OCI-LY1 (cell line): ENCODE results near the gene RAI1.

Experiments
- H2AFZ ChIP-seq: fragments of 200-600 bp; sonication (generic), shearing (Covaris generic); 2 replicates; pipeline ENCODE4 v1.6.0; 2014; ENCODE audit warnings: antibody characterized with exemption, mild to moderate bottlenecking, low read length
- H3F3A ChIP-seq: fragments of 200-600 bp; sonication (generic), shearing (Covaris generic); 2 replicates; pipeline ENCODE4 v1.6.0; 2014; ENCODE audit warnings: mild to moderate bottlenecking, antibody characterized with exemption, low read length, moderate library complexity; ENCODE audit not compliant: insufficient read depth
- H3K27ac ChIP-seq: fragments of 200-600 bp; sonication (generic); 2 replicates; pipeline ENCODE4 v1.5.1; 2014; ENCODE audit warnings: low read length, mixed run types, mild to moderate bottlenecking, low read depth; ENCODE audit not compliant: poor library complexity, severe bottlenecking
- H3K27me3 ChIP-seq: fragments of 200-600 bp; sonication (generic); 2 replicates; pipeline ENCODE4 v1.6.0; 2014; ENCODE audit warnings: antibody characterized with exemption, mild to moderate bottlenecking, low read length, moderate library complexity; ENCODE audit not compliant: insufficient read depth
- H3K36me3 ChIP-seq: fragments of 200-600 bp; sonication (generic); 2 replicates; pipeline ENCODE4 v1.6.1; 2014; ENCODE audit warnings: mild to moderate bottlenecking, antibody characterized with exemption, low read length, moderate library complexity, mixed read lengths; ENCODE audit not compliant: insufficient read depth
- H3K4me1 ChIP-seq: fragments of 200-600 bp; sonication (generic); 2 replicates; pipeline ENCODE4 v1.5.1; 2014; ENCODE audit warnings: mild to moderate bottlenecking, low read length, moderate library complexity; ENCODE audit not compliant: insufficient read depth, severe bottlenecking
- H3K4me2 ChIP-seq: fragments of 200-600 bp; sonication (generic), shearing (Covaris generic); 2 replicates; pipeline ENCODE4 v1.6.1; 2014; ENCODE audit warnings: low read length
- H3K4me3 ChIP-seq: fragments of 200-600 bp; sonication (generic); 2 replicates; pipeline ENCODE4 v1.5.1; 2014; ENCODE audit warnings: low read length, low read depth, mild to moderate bottlenecking, mixed read lengths; ENCODE audit not compliant: poor library complexity, severe bottlenecking
- H3K79me2 ChIP-seq: fragments of 200-600 bp; shearing (Covaris generic); 2 replicates; pipeline ENCODE4 v1.6.1; 2016; ENCODE audit warnings: mixed run types, low read length, mixed read lengths; ENCODE audit not compliant: insufficient read depth
- H3K9ac ChIP-seq: fragments of 200-600 bp; sonication (generic), shearing (Covaris generic); 2 replicates; pipeline ENCODE4 v1.6.1; 2014; ENCODE audit warnings: mild to moderate bottlenecking, low read length, mixed read lengths
- H3K9me2 ChIP-seq: fragments of 200-600 bp; sonication (generic), shearing (Covaris generic); 2 replicates; pipeline ENCODE4 v1.6.1; 2014; ENCODE audit warnings: low read depth, mild to moderate bottlenecking, low read length, mixed read lengths
- H3K9me3 ChIP-seq: fragments of 200-600 bp; shearing (Covaris generic); 2 replicates; pipeline ENCODE4 v1.6.1; 2014; ENCODE audit warnings: low read length, mixed read lengths
- H4K20me1 ChIP-seq: fragments of 200-600 bp; sonication (generic), shearing (Covaris generic); 2 replicates; pipeline ENCODE4 v1.6.0; 2016; ENCODE audit warnings: mild to moderate bottlenecking, low read length; ENCODE audit not compliant: insufficient read depth
- EZH2 ChIP-seq: fragments of 200-600 bp; sonication (generic), shearing (Covaris generic); IDR thresholded peaks from 2 replicates; pipeline ENCODE4 v1.8.0; 2017; ENCODE audit warnings: borderline replicate concordance, mixed run types, mild to moderate bottlenecking, antibody characterized with exemption, low read length, moderate library complexity, mixed read lengths
- TF ChIP-seq, protein P1 (sequence below): fragments of 200-600 bp; sonication (generic), shearing (Covaris generic); IDR thresholded peaks from 2 replicates; pipeline ENCODE4 v1.5.1; 2017; ENCODE audit warnings: mild to moderate bottlenecking, antibody characterized with exemption, low read length, moderate library complexity, mixed read lengths

RAI1 gene

DNA sequence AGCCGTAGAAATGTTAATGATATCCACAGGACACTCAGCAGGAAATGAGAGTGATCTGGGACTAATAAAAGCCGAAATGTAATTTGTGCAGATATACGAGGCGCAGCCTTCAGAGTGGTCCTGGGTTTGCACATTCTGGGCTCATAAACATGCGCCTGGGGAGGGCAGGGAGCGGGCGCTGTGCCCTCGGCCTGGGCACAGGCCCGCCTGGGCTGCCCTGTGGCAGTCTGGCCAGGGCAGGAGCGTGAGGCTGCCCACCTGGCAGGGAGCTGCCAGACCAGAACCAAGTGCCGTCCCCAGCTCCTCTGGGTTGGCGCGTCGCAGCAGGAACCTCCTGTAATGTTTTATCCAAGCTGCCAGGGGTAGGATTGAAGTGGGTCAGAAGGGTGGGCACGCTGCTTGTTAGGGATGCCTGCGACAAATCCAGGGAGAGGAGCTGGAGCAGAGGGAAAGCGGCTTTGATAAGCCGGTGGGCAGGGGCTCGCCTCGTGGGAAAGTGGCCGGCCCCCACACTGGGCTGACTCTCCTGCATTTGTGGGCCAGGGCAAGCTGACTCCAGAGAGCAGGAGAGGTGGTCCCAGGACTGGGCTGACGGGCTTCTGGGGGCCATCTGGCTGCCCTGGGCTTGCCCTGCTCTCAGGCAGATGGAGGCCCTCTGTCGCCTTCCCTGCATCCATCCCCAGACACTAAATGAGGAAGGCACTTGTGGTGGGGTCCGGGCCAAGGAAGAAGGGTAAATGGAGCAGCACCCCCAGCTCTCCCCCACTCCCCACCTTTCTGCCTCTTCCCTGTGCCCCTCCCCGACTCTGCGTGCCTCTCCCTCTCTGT is 109.6 kb downstream of the RAI1 start:
- TF ChIP-seq, protein P1, sequence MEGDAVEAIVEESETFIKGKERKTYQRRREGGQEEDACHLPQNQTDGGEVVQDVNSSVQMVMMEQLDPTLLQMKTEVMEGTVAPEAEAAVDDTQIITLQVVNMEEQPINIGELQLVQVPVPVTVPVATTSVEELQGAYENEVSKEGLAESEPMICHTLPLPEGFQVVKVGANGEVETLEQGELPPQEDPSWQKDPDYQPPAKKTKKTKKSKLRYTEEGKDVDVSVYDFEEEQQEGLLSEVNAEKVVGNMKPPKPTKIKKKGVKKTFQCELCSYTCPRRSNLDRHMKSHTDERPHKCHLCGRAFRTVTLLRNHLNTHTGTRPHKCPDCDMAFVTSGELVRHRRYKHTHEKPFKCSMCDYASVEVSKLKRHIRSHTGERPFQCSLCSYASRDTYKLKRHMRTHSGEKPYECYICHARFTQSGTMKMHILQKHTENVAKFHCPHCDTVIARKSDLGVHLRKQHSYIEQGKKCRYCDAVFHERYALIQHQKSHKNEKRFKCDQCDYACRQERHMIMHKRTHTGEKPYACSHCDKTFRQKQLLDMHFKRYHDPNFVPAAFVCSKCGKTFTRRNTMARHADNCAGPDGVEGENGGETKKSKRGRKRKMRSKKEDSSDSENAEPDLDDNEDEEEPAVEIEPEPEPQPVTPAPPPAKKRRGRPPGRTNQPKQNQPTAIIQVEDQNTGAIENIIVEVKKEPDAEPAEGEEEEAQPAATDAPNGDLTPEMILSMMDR: no peak
- TF ChIP-seq EZH2: no peak
- no peaks in the 10 kb centered on the region for H3K4me1 ChIP-seq

GRCh38 chr17:17792037-17792550 is 110.8 kb downstream of the RAI1 start:
- H3K36me3 ChIP-seq: no peaks in the 10 kb centered on the region
- H3K79me2 ChIP-seq: no peaks in the 10 kb centered on the region
- H3K27ac ChIP-seq: no peak overlapping the region
- H3K9me3 ChIP-seq: no peaks in the 10 kb centered on the region
- no peaks in the 10 kb centered on the region for H4K20me1 ChIP-seq
- no peak overlapping the region for H2AFZ ChIP-seq
- TF ChIP-seq, protein P1: no peak
- TF ChIP-seq EZH2: no peak
- H3K9ac ChIP-seq: no peak overlapping the region
- H3K9me2 ChIP-seq: no peaks in the 10 kb centered on the region
- peaks cover 14% of the 10 kb centered on the region; the same call in 1 of the 2 replicates for H3K27me3 ChIP-seq
- no peaks in the 10 kb centered on the region for H3K4me1 ChIP-seq
- no peak overlapping the region for H3K4me2 ChIP-seq
- H3K4me3 ChIP-seq: no peak overlapping the region
- no peaks in the 10 kb centered on the region for H3F3A ChIP-seq

More for the DNA sequence above, 109.6 kb downstream of the RAI1 start:
- Histone ChIP-seq H3K79me2 (no peaks in the 10 kb centered on the region), H3K9ac (no peak overlapping the region), H3K9me2 (no peaks in the 10 kb centered on the region), H3K4me3 (no peak overlapping the region), H4K20me1 (no peaks in the 10 kb centered on the region), H3K27me3 (peaks cover 14% of the 10 kb centered on the region; the same call in 1 of the 2 replicates), H3F3A (no peaks in the 10 kb centered on the region), H2AFZ (no peak overlapping the region), H3K27ac (no peak overlapping the region), H3K4me2 (no peak overlapping the region), H3K9me3 (no peaks in the 10 kb centered on the region), H3K36me3 (no peaks in the 10 kb centered on the region)

- Histone ChIP-seq H3K4me1 (no peaks in the 10 kb centered on the region), H4K20me1 (no peaks in the 10 kb centered on the region), H3K27ac (no peak overlapping the region), H3K27me3 (peaks cover 14% of the 10 kb centered on the region; the same call in 1 of the 2 replicates), H3F3A (no peaks in the 10 kb centered on the region), H3K79me2 (no peaks in the 10 kb centered on the region), H3K9me3 (no peaks in the 10 kb centered on the region), H2AFZ (no peak overlapping the region), H3K9ac (no peak overlapping the region), H3K4me3 (no peak overlapping the region), H3K36me3 (no peaks in the 10 kb centered on the region), H3K9me2 (no peaks in the 10 kb centered on the region), H3K4me2 (no peak overlapping the region)
- TF ChIP-seq, protein P1: no peak
- TF ChIP-seq EZH2: no peak
Observed at GRCh38 chr17:17792551-17793377, 111.5 kb downstream of the RAI1 start.
